Lower lobe of right lung (tissue), 2 donors: ENCODE results near the gene ADH1A. TPM values are rescaled to one million over a fixed set of nuclear protein-coding genes. Genes with fewer than 3 reads are reported as not detected.

Experiments used
- ATAC-seq, 2 donors: fragments of 200-7000 bp; cut with Tn5 transposase; one replicate each; pipeline ENCODE4 v1.9.1; 2020 to 2022; ENCODE audit warnings: mild to moderate bottlenecking in 2 of 2, moderate library complexity in 2 of 2
- DNase-seq: peaks from one replicate; pipeline ENCODE4 v3.0.0-alpha.2; 2020
- H3K27ac ChIP-seq: fragments of 200-600 bp; one replicate; pipeline ENCODE4 v1.8.0; 2022
- H3K27me3 ChIP-seq: fragments of 200-600 bp; one replicate; pipeline ENCODE4 v1.8.0; 2022; ENCODE audit warnings: low read depth
- H3K36me3 ChIP-seq: fragments of 200-600 bp; one replicate; pipeline ENCODE4 v1.8.0; 2022; ENCODE audit warnings: mild to moderate bottlenecking
- H3K4me1 ChIP-seq: fragments of 200-600 bp; one replicate; pipeline ENCODE4 v1.8.0; 2022
- H3K4me3 ChIP-seq: fragments of 200-600 bp; one replicate; pipeline ENCODE4 v1.8.0; 2022; ENCODE audit warnings: mild to moderate bottlenecking
- H3K9me3 ChIP-seq: fragments of 200-600 bp; one replicate; pipeline ENCODE4 v1.8.0; 2022
- intact Hi-C: fragments of 100-400 bp; cut with DNase I; formaldehyde crosslinking; loops from one replicate; pipeline ENCODE4 v1.11.0; 2022
- total RNA-seq: library from RNA; stranded (reverse); fragmentation: NEBNext Ultra II Directional; extraction: Animal tissue kit (Norgen Biotek cat#: 25700); gene quantifications from one replicate; pipeline ENCODE4 v1.2.1, GENCODE V29; 2021
- TF ChIP-seq, protein P1 (sequence below): fragments of 200-600 bp; IDR thresholded peaks from one replicate; pipeline ENCODE4 v1.8.0; 2022; ENCODE audit warnings: antibody characterized with exemption, mild to moderate bottlenecking
- donor health status: DM: no; HTN: yes; CAD: no; lungs with severe emphysema.

Gene ADH1A
- total RNA-seq, 1 donor from 2014 or later, result 3.0 TPM

DNA sequence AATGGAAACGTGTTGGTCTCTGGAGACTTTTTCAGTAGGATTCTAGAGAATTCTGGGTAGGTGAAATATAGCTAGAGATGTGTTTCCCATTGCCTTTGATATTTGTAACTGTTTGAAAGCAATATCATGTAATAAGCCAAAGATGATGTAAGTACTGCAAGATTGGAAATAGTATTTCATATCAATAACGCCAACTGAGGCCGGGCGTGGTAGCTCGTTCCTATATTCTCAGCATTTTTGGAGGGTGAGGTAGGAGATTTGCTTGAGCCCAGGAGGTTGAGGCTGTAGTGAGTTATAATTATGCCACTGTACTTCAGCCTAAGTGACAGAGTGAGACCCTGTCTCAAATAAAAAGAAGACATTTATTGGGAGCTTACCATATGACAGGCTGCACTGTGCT, 9.5 kb downstream of the ADH1A start:
- intact Hi-C loops, result no loop called here
- no peak for ATAC-seq
- H3K9me3 ChIP-seq, result no peaks in the 10 kb centered on the region
- H3K4me3 ChIP-seq, result no peak overlapping the region
- no peaks in the 10 kb centered on the region for H3K4me1 ChIP-seq
- H3K27me3 ChIP-seq, result no peaks in the 10 kb centered on the region
- H3K27ac ChIP-seq, result no peak overlapping the region
- H3K36me3 ChIP-seq, result no peaks in the 10 kb centered on the region
- no peak for DNase-seq
- TF ChIP-seq, protein P1, sequence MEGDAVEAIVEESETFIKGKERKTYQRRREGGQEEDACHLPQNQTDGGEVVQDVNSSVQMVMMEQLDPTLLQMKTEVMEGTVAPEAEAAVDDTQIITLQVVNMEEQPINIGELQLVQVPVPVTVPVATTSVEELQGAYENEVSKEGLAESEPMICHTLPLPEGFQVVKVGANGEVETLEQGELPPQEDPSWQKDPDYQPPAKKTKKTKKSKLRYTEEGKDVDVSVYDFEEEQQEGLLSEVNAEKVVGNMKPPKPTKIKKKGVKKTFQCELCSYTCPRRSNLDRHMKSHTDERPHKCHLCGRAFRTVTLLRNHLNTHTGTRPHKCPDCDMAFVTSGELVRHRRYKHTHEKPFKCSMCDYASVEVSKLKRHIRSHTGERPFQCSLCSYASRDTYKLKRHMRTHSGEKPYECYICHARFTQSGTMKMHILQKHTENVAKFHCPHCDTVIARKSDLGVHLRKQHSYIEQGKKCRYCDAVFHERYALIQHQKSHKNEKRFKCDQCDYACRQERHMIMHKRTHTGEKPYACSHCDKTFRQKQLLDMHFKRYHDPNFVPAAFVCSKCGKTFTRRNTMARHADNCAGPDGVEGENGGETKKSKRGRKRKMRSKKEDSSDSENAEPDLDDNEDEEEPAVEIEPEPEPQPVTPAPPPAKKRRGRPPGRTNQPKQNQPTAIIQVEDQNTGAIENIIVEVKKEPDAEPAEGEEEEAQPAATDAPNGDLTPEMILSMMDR, result no peak

DNA sequence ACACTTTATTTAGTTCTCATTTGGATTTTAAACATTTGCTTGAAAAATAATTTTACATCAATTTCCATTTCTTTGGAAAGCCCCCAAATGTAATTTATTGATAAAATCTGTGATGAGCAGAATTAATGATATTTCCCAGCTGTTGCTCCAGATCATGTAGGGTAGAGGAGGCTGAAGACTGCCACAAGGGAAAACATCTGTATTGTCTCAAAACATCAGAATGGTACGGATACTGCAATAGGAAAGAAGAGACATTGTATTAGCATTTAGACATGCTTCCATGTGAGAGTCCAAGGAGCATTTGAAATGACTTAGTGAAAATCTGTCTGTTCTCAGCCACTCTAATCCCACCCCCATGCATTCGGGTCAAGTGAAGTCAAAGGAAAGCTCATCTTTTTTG, 14.4 kb downstream of the ADH1A start:
- ATAC-seq, result no peak
- intact Hi-C loops, result no loop called here
- H3K4me1 ChIP-seq, result no peaks in the 10 kb centered on the region
- no peak overlapping the region for H3K27ac ChIP-seq
- TF ChIP-seq, protein P1, result no peak
- no peaks in the 10 kb centered on the region for H3K36me3 ChIP-seq
- no peaks in the 10 kb centered on the region for H3K27me3 ChIP-seq
- DNase-seq, result no peak
- no peaks in the 10 kb centered on the region for H3K9me3 ChIP-seq
- no peak overlapping the region for H3K4me3 ChIP-seq

DNA sequence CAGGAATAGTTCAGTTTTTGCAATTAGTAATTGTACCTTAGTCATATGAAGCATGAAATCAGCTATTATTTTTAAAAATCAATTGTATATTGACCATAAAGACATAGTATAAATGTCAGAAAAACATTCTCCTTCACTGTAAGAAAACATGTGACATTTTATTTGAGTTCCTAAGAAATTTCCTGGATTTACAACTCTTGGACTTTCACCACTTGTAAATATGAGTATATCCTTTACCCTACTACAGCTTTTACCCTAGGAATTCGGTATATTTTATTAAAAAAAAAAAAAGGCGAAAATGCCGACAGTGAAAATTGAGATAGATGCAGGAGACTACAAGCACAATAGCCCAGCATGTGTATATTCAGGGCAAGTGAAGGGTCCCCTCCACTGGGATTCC, 14.9 kb downstream of the ADH1A start:
- H3K4me1 ChIP-seq, result no peaks in the 10 kb centered on the region
- H3K27me3 ChIP-seq, result no peaks in the 10 kb centered on the region
- no peaks in the 10 kb centered on the region for H3K36me3 ChIP-seq
- intact Hi-C loops, result no loop called here
- H3K27ac ChIP-seq, result no peak overlapping the region
- ATAC-seq (no peak), DNase-seq (no peak)
- H3K4me3 ChIP-seq, result no peak overlapping the region
- TF ChIP-seq, protein P1, result no peak
- H3K9me3 ChIP-seq, result no peaks in the 10 kb centered on the region

DNA sequence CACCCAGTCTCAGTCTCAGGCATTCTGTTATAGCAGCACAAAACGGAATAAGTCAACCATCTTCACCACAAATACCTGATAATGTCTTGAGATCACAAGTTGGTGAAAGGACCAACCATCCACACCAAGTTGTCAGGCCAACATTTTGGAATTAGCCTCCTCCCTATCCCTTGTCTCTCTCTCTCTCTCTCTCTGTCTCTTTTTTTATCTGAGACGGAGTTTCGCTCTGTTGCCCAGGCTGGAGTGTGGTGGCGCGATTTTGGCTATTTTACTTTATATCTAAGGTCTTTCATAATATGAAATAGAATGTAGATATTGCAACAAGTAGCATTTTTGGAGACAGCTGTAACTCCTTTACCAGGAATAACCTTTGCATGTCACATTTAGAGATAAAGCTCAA, 15.7 kb downstream of the ADH1A start:
- no peak for ATAC-seq
- no peak overlapping the region for H3K27ac ChIP-seq
- H3K27me3 ChIP-seq, result no peaks in the 10 kb centered on the region
- intact Hi-C loops, result no loop called here
- DNase-seq, result no peak
- H3K4me1 ChIP-seq, result no peaks in the 10 kb centered on the region
- H3K9me3 ChIP-seq, result no peaks in the 10 kb centered on the region
- no peak overlapping the region for H3K4me3 ChIP-seq
- H3K36me3 ChIP-seq, result no peaks in the 10 kb centered on the region
- TF ChIP-seq, protein P1, result no peak

DNA sequence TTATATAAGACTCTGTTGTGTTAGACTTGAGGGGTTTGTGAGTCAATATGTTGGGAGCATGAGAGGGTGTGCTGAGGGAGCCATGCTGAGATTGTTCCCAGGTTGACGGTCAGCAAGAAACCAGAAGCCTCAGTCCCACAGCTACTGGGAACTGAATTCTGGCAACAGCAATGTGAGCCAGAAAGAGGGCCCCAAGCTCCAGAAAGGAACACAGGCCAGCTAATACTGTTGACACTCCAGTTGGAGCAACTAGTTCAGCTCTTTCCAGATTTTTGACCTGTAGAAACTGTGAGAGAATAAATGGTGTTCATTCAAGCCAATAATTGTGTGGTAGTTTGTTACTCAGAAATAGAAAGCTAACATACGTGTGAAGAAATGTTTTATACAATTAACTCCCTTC, 17.1 kb downstream of the ADH1A start:
- Histone ChIP-seq H3K4me3 (no peak overlapping the region), H3K36me3 (no peaks in the 10 kb centered on the region), H3K4me1 (no peaks in the 10 kb centered on the region), H3K9me3 (no peaks in the 10 kb centered on the region), H3K27me3 (no peaks in the 10 kb centered on the region), H3K27ac (no peak overlapping the region)
- no peak for DNase-seq
- ATAC-seq, result no peak
- TF ChIP-seq, protein P1, result no peak
- intact Hi-C loops, result no loop called here

DNA sequence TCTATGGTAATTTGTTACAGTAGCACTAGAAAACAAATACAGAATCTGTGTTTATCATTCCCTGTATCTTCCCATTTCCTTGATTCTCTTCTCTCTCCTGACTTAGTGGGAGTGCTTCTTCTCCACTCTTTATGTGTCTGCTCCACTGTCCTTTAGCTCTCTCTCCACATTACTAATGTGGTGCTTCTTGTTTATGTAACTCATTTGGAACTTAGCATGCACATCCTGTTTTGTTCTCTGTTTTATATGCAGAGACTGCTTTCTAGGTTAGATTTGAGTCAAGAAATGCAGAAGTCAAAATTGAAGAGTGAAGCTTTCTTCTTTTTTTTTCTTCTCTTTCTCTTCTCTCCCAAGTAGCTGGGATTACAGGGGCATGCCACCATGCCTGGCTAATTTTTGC, 25.9 kb downstream of the ADH1A start:
- ATAC-seq (no peak), DNase-seq (no peak)
- no peaks in the 10 kb centered on the region for H3K9me3 ChIP-seq
- intact Hi-C loops, result no loop called here
- H3K4me1 ChIP-seq, result no peaks in the 10 kb centered on the region
- no peaks in the 10 kb centered on the region for H3K27me3 ChIP-seq
- H3K36me3 ChIP-seq, result no peaks in the 10 kb centered on the region
- H3K4me3 ChIP-seq, result no peak overlapping the region
- no peak overlapping the region for H3K27ac ChIP-seq
- TF ChIP-seq, protein P1, result no peak
